Fibroblast of peridontal ligament (primary cell): ENCODE data around the gene COL6A2.
"Not testable (repeated sequence)": the region's sequence is repeated elsewhere in the genome, so short reads cannot be mapped to it uniquely, and the experiment has no call there.

Source experiments
- DNase-seq: peaks from one replicate; pipeline ENCODE4 v3.0.0-alpha.2; 2010; ENCODE audit errors: extremely low read depth

COL6A2 gene

GRCh38 chr21:46097336-46098293, at the start of gene COL6A2:
TSS of gene COL6A2 (plus strand) at chr21:46098112.
- DNase-seq: peak; percentile 58

DNA sequence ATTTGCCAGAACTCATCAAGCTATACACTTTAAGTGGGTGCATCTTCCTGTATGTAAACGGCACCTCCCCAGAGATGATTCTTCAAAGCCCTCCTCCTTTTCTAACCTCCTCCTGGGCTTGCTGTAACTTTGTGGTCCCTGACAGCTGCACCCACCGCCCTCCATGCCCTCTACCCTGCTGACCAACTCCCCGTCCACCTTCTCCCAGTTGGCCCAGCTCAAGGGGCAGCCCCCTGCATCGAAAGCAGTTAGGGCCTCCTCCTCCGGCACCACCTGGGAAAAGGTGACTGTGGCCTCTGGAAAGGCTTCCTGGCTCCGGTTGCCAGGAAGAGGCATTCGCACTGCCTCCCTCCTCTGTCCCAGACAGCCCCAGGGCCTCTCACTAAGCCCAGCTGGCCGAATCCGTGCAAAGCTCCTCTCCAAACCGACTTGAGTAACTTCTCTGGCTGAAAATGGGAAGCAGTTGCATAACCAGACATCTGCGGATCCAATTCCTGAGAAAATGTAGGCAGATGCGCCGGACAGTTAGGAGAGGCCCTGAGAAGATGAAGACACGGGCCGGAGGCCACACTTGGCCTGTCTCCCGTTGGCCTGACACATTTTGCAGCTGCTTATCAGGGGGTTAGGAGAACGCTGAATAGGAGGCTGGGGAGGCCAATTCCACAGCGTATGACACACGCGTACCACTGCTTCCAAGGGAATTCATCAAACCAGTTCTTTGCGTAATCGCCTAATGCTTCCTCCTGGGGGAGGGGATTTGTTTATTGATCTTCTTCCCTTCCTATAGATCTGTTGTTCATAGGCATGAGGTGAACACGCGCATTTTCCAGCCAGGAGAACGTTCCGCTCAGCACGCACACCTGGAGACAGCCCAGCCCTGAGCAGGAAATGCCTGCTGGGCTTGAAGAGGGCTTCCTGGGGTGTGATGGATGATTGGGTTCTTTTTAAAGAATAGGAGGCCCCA, 48.7 kb upstream of the COL6A2 start:
- peak; percentile 100 for DNase-seq

- DNase-seq: no peak
Measured at GRCh38 chr21:46049890-46050667, 47.8 kb upstream of the COL6A2 start.

DNA sequence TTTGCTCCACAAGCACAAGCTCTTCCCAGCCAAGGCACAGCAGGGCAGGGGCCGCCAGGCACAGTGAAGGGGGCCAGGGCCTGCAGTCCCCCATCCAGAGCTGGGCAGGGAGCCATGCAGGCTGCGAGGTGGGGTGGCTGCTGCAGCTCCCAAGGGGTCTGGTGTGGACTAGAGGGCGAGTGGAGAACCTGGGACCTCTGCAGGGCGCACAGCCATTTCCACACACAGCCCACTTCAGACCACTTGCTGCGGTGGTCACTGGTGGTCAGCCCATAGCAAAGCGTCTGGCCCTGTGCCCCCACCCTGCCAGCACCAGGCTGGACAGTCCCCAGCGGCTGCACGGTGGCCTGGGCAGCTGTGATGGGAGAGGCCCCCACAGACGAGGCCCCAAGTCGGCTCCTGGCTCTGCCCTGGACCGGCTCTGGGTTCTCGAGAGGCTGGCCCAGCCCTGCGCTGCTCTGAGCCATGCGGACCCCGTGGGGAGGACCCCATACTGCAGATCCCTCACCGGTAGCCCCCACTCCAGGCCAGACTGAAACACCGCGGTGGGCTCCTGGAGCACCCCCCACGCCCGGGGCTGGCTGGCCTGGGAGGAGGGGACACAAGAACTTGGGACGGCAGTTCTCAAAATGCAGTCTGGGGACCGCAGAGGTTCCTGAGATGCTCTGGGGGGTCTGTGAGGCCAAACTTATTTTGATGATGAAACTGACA, 47.1 kb upstream of the COL6A2 start:
- DNase-seq: no peak

DNA sequence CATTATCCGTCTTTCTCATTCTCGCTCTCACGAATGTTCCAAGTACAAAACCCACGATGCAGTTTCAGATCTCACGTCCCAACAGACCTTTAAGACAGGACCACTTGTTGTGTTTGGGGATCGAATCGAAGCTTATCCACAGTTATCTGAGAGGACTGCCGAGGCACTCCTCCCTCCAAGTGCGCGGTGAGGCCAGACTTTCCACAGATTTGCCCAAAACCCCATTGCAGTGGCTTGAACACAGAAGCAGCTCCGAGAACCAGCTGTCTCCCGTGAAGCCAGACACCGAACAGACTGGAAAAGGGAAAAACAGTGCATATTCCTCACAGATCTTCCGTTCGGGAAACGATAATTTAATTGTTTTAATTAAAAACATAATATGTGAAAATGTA, 46.5 kb upstream of the COL6A2 start:
- no peak for DNase-seq

DNA sequence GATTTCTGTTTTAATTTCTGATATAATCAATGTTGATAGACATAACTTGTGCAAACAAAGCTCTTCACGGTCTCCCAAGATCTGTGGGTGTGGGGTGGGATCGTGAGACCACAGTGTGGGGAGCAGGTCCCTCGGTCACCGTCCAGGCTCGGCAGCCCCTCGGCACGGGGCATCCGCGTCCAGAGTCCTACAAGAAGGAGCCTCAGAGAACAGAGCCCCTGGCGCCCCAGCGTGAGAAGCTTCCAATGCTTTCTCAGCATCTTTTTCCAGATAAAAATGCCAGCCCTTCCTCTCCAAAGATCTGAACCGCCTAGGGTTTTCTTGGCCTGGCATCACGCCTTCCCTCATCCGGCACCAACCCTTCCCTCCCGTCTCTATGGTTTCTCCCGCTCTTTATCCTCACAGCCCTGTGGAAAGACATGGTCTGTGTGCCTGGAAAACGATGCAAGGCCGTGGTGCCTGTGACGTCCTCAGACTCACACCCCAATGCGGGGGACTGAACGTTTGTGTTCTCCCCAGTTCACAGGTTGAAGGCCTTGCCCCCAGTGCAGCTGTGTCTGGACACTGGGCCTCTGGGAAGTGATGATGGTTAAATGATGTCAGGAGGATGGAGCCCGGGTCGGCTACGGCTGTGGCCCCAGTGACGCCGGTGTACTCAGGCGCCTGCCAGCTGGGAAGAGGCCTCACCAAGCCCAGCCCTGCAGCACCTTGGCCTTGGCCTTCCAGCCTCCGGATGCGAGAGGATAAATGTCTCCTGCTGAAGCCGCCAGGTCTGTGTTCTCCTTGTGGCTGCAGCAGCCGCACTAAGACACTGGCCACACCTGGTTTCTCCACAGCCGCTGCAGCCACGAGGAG, 45.9 kb upstream of the COL6A2 start:
- DNase-seq: no peak

DNA sequence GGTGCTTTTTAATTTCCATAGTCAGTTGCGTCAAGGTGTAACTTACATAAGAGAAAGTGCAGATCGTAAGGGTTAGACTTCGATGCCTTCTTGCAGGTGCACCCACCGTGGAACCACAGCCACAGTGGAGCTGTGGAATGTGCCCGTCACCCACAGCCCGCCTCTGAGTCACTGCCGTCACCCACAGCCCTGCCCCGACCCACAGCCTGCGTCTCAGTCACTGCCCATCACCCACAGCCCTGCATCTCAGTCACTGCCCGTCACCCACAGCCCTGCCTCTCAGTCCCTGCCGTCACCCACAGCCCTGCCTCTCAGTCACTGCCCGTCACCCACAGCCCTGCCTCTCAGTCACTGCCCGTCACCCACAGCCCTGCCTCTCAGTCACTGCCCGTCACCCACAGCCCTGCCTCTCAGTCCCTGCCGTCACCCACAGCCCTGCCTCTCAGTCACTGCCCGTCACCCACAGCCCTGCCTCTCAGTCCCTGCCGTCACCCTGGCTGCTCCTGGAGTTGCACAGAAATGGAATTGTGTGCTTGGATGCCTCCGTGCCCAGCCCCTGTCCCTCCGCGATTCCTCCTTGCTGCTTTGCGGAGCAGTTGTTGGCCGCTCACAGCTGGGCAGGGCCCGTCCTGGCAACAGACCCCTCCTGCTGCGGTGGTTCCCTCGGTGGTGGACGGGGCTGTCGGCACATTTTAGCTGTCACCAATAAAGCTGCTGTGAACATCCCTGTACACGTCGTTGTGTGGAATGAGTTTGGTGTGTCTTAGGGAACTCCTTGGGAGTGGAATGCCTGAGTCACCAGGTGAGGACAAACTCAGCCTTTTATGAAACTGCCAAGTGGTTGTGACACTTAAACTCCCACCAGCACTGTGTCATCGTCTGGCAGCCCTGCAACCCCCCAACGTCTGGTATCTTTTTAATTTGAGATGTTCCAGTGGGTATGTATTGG, 44.9 kb upstream of the COL6A2 start:
- DNase-seq: no peak

GRCh38 chr21:46054031-46054430, 43.9 kb upstream of the COL6A2 start:
- DNase-seq: no peak

GRCh38 chr21:46054451-46054881, 43.4 kb upstream of the COL6A2 start:
- DNase-seq: no peak

DNA sequence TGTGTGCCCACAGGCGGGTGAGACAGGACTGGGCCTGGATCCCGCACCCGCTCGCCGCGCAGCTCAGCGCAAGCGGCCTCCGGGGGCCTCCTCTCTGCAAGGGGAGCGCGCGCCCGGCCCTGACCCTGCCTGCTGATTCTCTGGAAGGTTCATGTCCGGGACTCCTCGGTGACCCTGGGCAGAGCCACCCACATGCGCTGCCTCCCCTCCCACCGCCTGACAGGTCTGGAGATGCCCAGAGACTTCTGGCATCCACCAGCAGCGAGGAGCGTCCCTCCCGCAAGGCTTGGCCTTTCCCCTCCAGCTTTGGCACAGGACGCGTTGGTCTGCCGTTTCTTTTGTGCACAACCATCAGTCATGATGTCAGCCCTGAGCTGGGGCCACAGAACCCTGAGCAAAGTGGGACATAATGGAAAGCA, 42.0 kb upstream of the COL6A2 start:
- no peak for DNase-seq

DNA sequence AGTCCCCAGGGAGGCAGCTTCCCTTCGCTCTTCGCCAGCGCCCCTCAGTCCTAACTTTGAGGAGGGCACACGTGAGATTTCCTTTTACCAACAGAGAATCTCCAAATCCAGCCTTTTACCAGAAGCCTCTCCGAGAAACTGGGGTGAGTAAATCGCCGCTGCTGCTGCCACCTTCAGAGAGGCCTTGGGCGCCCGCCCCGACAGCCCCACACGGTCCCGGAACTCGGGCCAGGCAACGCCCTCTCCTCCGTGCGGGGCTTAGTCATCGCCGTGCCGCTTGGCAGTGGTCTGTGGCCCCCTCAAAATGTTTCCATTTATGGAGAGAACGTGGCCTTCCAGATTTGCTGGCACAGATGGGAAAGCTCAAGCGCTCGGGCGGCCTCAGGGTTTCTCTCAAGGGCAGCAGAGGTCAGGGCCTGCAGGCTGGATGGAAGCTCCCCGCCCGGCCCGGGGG, 41.4 kb upstream of the COL6A2 start:
- peak; percentile 97 for DNase-seq

GRCh38 chr21:46057111-46057709, 40.7 kb upstream of the COL6A2 start:
- DNase-seq: no peak

DNA sequence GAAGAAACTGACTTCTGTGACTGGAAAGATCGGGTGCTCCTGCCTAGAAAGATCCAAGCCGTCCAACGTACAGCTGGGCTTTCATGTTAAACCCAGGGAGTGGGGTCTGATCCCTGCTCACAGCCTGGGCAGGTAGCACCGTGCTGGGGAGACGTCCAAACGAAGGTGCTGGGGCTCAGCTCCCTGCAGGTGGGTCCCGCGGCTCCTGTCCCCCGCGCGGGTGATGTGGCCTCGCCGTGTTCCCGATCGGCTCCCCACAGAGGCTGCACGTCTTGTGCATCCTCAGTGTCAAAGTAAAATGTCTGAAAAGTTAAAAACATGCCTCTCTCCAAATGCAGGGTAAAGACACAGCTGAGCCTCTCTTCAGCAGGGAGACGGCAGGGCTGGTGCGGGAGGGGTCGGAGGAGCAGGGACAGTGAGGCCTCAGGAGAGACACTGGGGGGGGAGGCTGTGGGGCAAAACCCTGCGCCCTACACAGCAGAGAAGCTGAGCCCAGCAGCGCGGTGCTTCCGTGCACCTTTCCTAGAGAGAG, 40.1 kb upstream of the COL6A2 start:
- no peak for DNase-seq

GRCh38 chr21:46058431-46059145, 39.3 kb upstream of the COL6A2 start:
- no peak for DNase-seq

DNA sequence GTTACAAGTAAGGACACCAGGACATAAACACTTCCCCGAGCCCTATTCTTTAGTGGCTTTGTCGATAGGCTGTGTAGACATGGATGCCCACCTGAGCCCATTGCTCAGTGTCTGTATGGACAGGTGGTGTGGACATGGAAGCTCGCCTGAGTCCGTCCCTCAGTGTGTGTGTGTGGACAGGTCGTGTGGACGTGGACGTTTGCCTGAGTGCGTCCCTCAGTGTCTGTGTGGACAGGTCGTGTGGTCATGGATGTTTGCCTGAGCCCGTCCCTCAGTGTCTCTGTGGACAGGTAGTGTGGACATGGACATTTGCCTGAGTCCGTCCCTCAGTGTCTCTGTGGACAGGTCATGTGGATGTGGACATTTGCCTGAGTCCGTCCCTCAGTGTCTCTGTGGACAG, 38.7 kb upstream of the COL6A2 start:
- DNase-seq: no peak

- DNase-seq: not testable (repeated sequence)
Measured at GRCh38 chr21:46059711-46060455, 38.0 kb upstream of the COL6A2 start.
